T follicular helper cell (primary cell): Measurements from ENCODE around the gene PHEX.
"Not testable (repeated sequence)": the region's sequence is repeated elsewhere in the genome, so short reads cannot be mapped to it uniquely, and the experiment has no call there.

ENCODE experiments used
- DNase-seq: peaks from one replicate; pipeline ENCODE4 v3.0.0-alpha.2; 2020; ENCODE audit warnings: low read depth

The PHEX gene

GRCh38 chrX:22246620-22247019 is 214.5 kb downstream of the PHEX start:
- no peak for DNase-seq

GRCh38 chrX:22247169-22247568 is 215.0 kb downstream of the PHEX start:
- no peak for DNase-seq

GRCh38 chrX:22248401-22248800 is 216.3 kb downstream of the PHEX start:
- DNase-seq, result no peak

- no peak for DNase-seq
Measured at GRCh38 chrX:22249371-22249770, 217.2 kb downstream of the PHEX start.

GRCh38 chrX:22268706-22269105 is 236.6 kb downstream of the PHEX start:
- no peak for DNase-seq

- no peak for DNase-seq
Measured at GRCh38 chrX:22272613-22273012, 240.5 kb downstream of the PHEX start, which contains the start of gene CBLL2. TSS of gene CBLL2 (plus strand) at chrX:22272913. CDS start at chrX:22272992, 79 bp downstream.

GRCh38 chrX:22273714-22274317 is 241.7 kb downstream of the PHEX start:
- DNase-seq, result no peak

- no peak for DNase-seq
Measured at GRCh38 chrX:22276781-22277180, 244.7 kb downstream of the PHEX start.

GRCh38 chrX:22278375-22278774 is 246.2 kb downstream of the PHEX start:
- no peak for DNase-seq

- not testable (repeated sequence) for DNase-seq
Measured at GRCh38 chrX:22289209-22289608, 257.1 kb downstream of the PHEX start.

GRCh38 chrX:22296871-22297270 is 264.7 kb downstream of the PHEX start:
- DNase-seq, result no peak

GRCh38 chrX:22300130-22300529 is 268.0 kb downstream of the PHEX start:
- no peak for DNase-seq
